H1 (cell line): ENCODE measurements around the gene ISOC2.

ENCODE experiments used
- CEBPB ChIP-seq: IDR thresholded peaks from 2 replicates; pipeline ENCODE4 v1.6.1; 2012; ENCODE audit warnings: low read depth, low read length
- CTCF ChIP-seq, 3 experiments: IDR thresholded peaks; 1 replicate in 2 of 3; 2 replicates in 1 of 3; pipeline versions ENCODE4 v1.5.1 to v1.6.1; 2011; ENCODE audit warnings: low read length in 3 of 3, mild to moderate bottlenecking in 3 of 3, inconsistent platforms in 2 of 3, low read depth in 1 of 3, moderate library complexity in 1 of 3; ENCODE audit not compliant: insufficient read depth in 1 of 3; ENCODE audit errors: control extremely low read depth in 1 of 3
- E2F6 ChIP-seq: IDR thresholded peaks from 2 replicates; pipeline ENCODE4 v1.6.1; 2012; ENCODE audit warnings: inconsistent platforms

- TF ChIP-seq E2F6 (no peak), CTCF (IDR thresholded peaks at IDR 0.05; ENCODE audit: control extremely low read depth in 1 of 3, insufficient read depth in 1 of 3, low read depth in 1 of 3, low read length in 3 of 3) (no peak), CEBPB (no peak)
These were observed 24.0 kb downstream of the ISOC2 start for GRCh38 chr19:55437410-55437809.
